HAP-1 (cell line): ENCODE results near the gene NSMCE3.
"Not testable (repeated sequence)": the region's sequence is repeated elsewhere in the genome, so short reads cannot be mapped to it uniquely, and the experiment has no call there.

Experiments
- DNase-seq, 2 experiments: peaks; one replicate each; pipeline ENCODE4 v3.0.0-alpha.2; 2016 to 2020; ENCODE audit warnings: low spot score in 2 of 2
- H3K27me3 ChIP-seq: fragments of 250-450 bp; sonication (Bioruptor Pico); 2 replicates; pipeline ENCODE4 v1.5.1; 2020; ENCODE audit warnings: low read depth, mild to moderate bottlenecking, moderate library complexity
- H3K36me3 ChIP-seq: fragments of 250-450 bp; sonication (Bioruptor Pico); replicated peaks from 2 replicates; pipeline ENCODE4 v1.5.1; 2020; ENCODE audit warnings: mild to moderate bottlenecking
- H3K4me1 ChIP-seq: fragments of 250-450 bp; sonication (Bioruptor Pico); 2 replicates; pipeline ENCODE4 v1.5.1; 2020; ENCODE audit warnings: mild to moderate bottlenecking
- H3K4me3 ChIP-seq: fragments of 250-450 bp; sonication (Bioruptor Pico); 2 replicates; pipeline ENCODE4 v1.5.1; 2020; ENCODE audit warnings: mild to moderate bottlenecking, moderate library complexity
- H3K9me3 ChIP-seq: fragments of 250-450 bp; sonication (Bioruptor Pico); 2 replicates; pipeline ENCODE4 v1.5.1; 2020; ENCODE audit warnings: mild to moderate bottlenecking, moderate library complexity
- in situ Hi-C: fragments of 300-500 bp; cut with MboI; formaldehyde crosslinking; loops from 3 replicates; pipeline ENCODE4 v1.14.3; 2020; ENCODE audit warnings: low sequenced_read_pairs, inconsistent platforms, mixed read lengths

The NSMCE3 gene

DNA sequence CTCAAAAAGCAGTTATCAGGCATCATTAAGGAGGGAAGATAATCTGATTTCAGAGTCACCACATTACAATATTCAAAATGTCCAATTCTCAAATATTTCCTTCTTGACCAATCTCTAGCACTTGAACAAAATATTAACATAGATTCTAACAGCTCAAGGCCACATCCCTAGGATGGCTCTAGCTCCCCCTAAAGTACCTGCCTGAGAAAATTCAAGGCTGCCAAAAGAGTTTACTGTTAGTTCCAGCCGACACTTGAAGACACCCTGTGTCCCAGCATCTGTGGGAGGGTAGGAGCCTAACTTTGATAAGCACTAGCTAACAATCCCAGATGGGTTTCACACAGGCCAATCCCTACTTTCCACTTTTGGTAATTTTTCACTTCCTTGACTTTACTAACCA is 10.4 kb downstream of the NSMCE3 start:
- no peaks in the 10 kb centered on the region for H3K4me1 ChIP-seq
- H3K9me3 ChIP-seq = no peaks in the 10 kb centered on the region
- 0 out of 2 replicates have a peak, but pooled peaks cover 2% of the 10 kb centered on the region for H3K27me3 ChIP-seq
- no peak for DNase-seq
- H3K36me3 ChIP-seq = no peaks in the 10 kb centered on the region
- in situ Hi-C loops = no loop called here
- H3K4me3 ChIP-seq = no peak overlapping the region

DNA sequence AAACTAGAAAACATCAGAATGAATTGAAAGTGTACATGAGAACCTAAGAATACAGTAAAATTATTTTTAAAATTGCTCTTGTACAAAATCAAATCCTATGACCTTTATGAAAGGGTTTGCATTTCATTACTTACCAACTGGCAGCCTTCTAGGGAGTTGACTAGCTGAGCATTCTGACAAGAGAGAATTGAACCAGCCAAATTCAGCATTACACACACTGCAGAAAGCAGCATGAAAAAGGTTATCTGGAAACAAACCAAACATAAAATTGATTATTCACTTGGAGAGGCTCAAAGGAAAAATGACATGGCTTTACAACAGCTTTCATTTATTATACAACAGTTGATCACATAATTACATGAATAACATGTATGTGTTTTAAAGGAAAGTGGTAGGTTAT is 17.4 kb downstream of the NSMCE3 start:
- in situ Hi-C loops = no loop called here
- H3K4me1 ChIP-seq = no peaks in the 10 kb centered on the region
- H3K9me3 ChIP-seq = no peaks in the 10 kb centered on the region
- no peak for DNase-seq
- H3K4me3 ChIP-seq = no peak overlapping the region
- no peaks in the 10 kb centered on the region for H3K36me3 ChIP-seq
- 0 out of 2 replicates have a peak, but pooled peaks cover 2% of the 10 kb centered on the region for H3K27me3 ChIP-seq

DNA sequence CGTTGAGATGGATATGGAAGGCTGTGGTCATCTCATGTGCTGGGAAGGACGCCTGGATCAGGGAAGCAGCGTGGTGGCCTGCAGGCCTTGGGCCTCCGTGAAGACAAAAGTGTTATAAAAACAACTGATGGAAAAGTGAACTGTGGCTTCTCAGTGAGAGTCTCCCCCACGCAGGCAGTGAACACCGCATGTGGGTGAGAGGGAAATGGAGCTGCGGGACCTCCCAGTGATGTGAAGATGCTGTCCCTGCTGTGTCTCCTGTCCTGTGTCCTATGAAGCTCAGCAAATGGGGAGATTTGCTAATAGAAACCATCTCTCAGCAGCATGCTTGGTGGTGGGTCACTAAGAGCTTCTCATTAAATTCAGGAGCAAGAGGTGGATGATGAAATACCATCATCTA is 25.1 kb downstream of the NSMCE3 start:
- no peaks in the 10 kb centered on the region for H3K4me1 ChIP-seq
- in situ Hi-C loops = no loop called here
- H3K27me3 ChIP-seq = peaks cover 3% of the 10 kb centered on the region; the same call in 1 of the 2 replicates
- DNase-seq = no peak
- no peaks in the 10 kb centered on the region for H3K9me3 ChIP-seq
- no peaks in the 10 kb centered on the region for H3K36me3 ChIP-seq
- H3K4me3 ChIP-seq = no peak overlapping the region

DNA sequence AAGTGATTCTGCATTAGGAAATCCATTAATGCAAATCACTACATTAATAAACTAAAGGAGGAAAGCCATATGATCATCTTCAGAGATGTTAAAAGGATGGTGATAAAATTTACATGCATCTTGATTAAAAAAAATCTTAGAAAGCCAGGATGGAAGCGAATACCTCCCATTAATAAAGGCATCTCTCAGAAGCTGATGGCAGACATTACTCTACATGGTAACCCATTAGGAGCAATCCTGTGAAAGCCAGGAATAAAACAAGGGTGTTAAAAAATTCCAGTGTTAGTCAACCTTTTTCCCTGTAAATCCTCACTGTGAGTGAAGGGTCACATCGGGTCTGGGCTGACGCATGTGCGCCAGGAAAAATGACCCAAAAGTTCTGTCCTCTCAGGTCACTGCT is 25.5 kb downstream of the NSMCE3 start:
- no peak for DNase-seq
- Histone ChIP-seq H3K36me3 (no peaks in the 10 kb centered on the region), H3K4me1 (no peaks in the 10 kb centered on the region), H3K9me3 (no peaks in the 10 kb centered on the region), H3K27me3 (peaks cover 3% of the 10 kb centered on the region; the same call in 1 of the 2 replicates), H3K4me3 (no peak overlapping the region)
- in situ Hi-C loops = no loop called here

DNA sequence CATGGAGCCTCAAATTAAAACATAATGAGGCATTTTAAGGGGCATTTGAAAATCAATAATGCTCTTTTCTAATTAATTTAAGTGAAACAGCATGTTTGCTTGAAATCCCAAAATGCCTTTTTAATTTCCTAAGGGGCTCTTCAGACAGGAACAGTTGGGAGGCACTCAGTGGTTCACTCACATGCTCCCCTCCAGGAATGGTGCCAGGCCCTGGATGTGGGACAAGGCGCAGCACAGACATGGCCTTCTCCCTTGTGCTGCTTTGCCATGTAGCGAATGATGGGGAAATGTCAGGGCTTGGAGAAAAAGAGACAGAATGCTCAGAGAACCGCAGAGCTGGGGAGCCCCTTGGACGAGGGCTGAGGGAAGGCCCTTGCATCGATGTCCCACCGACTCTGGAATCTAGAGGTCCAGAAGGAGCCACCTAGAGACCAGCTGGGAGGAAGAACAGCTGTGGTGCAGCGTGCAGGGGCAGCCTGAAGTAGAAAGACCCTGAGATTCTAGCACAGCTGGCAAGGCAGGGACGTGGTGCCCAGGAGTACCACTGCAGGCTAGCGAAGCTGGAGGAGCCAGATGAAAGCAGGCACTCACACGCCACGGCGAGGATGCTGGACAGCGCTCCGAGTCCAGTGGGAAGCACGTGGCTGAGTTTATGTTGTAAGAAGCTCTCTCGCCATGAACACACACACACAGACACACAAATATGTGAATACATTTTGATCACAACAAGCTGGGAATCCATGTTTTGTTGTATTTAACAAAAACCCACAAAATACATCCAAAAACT is 27.0 kb downstream of the NSMCE3 start:
- in situ Hi-C loops = no loop called here
- Histone ChIP-seq H3K4me1 (no peaks in the 10 kb centered on the region), H3K36me3 (no peaks in the 10 kb centered on the region), H3K27me3 (peaks cover 3% of the 10 kb centered on the region; the same call in 1 of the 2 replicates), H3K4me3 (no peak overlapping the region), H3K9me3 (no peaks in the 10 kb centered on the region; the same call in 1 of the 2 replicates)
- DNase-seq = no peak

DNA sequence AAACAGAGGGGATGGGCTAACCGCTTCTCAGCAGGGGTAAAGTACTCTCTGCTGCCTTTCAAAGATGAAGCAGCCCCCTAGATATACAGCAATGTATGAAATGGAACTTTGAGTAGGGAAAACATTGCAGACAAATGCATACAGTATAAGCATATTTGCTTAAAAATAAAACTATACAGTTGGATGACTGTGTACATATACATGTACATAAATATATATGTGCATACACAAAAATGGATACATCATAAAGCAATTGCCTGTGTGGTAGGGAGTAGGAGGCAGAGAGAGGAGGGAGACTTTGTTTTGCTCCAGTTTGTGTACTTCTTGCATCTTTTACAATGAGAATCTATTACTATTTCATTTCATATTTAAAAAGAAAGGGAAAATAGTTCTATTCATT is 28.4 kb downstream of the NSMCE3 start:
- H3K27me3 ChIP-seq = peaks cover 3% of the 10 kb centered on the region; the same call in 1 of the 2 replicates

DNA sequence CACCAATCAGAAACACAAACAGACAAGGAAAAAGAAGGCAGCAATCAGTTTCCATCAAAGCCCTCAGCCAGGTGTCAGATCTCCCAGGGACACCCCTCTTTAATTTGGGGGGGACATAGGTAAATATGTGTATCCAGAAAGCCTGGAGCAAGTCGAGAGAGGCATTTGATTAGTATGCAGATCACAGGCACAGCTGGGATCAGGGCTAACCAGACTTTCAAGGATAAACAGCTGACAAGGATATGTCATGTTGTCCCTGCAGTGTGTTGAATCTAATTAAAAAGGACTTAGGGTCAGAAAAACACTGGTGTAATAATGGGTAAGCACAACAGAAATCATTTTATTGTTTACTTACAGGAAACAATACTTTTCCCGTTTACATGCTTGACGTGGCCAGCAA is 30.2 kb downstream of the NSMCE3 start:
- H3K4me3 ChIP-seq = no peak overlapping the region
- in situ Hi-C loops = no loop called here

More for the DNA sequence above, 28.4 kb downstream of the NSMCE3 start:
- no peak for DNase-seq
- Histone ChIP-seq H3K9me3 (no peaks in the 10 kb centered on the region; the same call in 1 of the 2 replicates), H3K36me3 (no peaks in the 10 kb centered on the region), H3K4me1 (no peaks in the 10 kb centered on the region), H3K4me3 (no peak overlapping the region)
- in situ Hi-C loops = no loop called here

DNA sequence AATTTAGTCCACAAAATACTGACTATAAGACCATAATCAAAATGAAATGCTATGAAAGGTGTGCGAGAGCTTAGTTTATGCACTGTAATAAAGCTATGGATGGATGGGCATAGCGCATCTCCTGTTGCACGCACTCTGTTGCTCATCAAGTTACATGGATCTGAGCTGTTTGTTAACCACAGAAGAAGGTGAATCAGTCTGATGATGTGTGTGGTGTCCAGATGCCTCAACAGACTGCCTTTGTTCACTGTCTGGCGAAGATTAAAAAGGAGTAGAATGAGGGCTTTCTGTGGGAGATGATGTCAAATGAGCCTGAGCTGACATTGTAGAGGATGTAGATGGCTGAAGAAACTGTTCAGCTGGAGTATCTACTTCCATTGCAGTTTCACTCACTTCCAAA is 36.1 kb downstream of the NSMCE3 start:
- H3K36me3 ChIP-seq = no peaks in the 10 kb centered on the region
- H3K9me3 ChIP-seq = no peaks in the 10 kb centered on the region; the same call in 1 of the 2 replicates
- no peak for DNase-seq
- no peaks in the 10 kb centered on the region for H3K4me1 ChIP-seq
- H3K27me3 ChIP-seq = peaks cover 14% of the 10 kb centered on the region
- in situ Hi-C loops = no loop called here
- H3K4me3 ChIP-seq = no peak overlapping the region

More for the DNA sequence above, 30.2 kb downstream of the NSMCE3 start:
- no peaks in the 10 kb centered on the region; the same call in 1 of the 2 replicates for H3K9me3 ChIP-seq
- peaks cover 3% of the 10 kb centered on the region; the same call in 1 of the 2 replicates for H3K27me3 ChIP-seq
- no peak for DNase-seq
- no peaks in the 10 kb centered on the region for H3K36me3 ChIP-seq
- H3K4me1 ChIP-seq = no peaks in the 10 kb centered on the region

DNA sequence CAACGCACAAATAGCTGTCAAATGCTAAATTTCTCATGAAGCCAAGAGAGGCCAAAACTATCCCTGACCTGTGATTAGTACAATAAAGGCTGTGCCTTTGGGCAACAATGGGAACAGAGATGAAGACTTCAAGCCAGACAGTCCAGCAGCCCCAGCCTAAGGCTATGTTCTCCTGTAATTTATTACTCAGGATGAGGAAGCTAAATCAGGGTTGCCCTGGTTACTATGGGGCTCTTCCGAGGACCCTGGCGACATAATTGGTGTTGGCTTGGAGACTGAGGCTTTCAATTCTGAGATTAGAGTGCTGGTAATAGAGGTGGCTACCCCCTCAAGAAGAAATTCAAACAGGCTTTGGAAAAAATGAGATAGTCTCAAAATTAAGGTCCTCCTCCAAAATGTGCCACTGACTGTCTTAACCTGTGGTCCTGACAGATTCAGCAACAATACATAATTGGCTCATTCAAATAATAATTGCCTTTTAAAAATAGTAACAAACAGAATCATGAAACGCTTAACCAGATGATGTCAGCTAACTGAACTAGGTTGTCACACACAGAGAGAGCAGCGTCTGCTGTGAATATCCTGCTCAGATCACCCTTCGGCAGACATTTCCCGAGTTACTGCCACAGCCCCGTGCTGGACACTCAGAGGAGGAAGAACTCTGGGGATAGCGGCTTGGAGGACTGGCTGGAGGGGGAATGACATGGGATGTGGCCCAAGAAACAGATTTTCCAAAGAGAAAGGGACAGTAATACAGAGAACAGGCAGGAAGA is 43.0 kb downstream of the NSMCE3 start:
- H3K27me3 ChIP-seq = peaks cover 17% of the 10 kb centered on the region
- no peaks in the 10 kb centered on the region for H3K36me3 ChIP-seq
- DNase-seq = no peak
- H3K4me1 ChIP-seq = no peaks in the 10 kb centered on the region
- H3K9me3 ChIP-seq = no peaks in the 10 kb centered on the region; the same call in 1 of the 2 replicates
- in situ Hi-C loops = no loop called here
- H3K4me3 ChIP-seq = no peak overlapping the region

DNA sequence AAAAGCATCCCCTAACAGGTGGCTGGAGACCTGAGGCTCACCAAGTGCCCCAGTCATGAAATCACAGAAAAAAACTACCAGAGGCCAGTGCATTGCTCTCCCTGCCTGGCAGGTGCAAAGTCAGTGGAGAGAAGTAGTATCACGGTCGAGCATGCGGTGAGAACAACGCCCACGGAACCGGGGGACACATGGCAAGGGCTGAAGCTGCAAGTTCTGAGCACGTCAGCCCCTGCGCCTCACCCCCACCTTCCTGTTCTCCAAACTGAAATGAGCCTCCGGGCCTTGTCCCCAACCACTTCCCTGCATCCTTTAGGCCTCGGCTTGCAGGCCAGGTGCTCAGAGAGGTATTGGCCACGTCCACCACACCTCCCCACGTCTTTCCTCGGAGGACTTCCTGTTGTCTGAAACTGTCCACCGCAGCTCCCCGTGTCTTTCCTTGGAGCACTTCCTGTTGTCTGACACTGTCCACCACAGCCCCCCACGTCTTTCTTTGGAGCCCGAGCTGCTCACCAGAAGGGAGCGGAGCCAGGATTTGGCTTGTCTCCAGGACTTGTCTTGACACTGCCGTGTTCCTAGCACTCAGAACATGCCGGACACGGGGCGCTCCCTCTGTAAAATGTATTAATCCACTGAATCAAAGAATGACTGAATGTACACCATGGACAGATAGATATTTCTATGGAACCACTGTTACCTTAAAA is 43.9 kb downstream of the NSMCE3 start:
- no peaks in the 10 kb centered on the region; the same call in 1 of the 2 replicates for H3K9me3 ChIP-seq
- DNase-seq = no peak
- no peaks in the 10 kb centered on the region for H3K36me3 ChIP-seq
- peaks cover 12% of the 10 kb centered on the region for H3K27me3 ChIP-seq
- H3K4me3 ChIP-seq = no peak overlapping the region
- H3K4me1 ChIP-seq = no peaks in the 10 kb centered on the region
- in situ Hi-C loops = no loop called here

DNA sequence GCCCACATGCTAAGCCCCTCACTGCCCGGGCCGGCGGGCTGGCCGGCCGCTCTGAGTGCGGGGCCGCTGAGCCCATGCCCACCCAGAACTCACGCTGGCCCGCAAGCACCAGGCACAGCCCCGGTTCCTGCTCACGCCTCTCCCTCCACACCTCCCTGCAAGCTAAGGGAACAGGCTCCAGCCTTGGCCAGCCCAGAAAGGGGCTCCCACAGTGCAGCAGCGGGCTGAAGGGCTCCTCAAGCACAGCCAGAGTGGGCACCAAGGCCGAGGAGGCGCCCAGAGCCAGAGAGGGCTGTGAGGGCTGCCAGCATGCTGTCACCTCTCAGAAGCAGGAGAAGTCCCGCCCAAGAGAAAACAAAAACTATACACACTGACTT is 44.6 kb downstream of the NSMCE3 start:
- H3K27me3 ChIP-seq, in situ Hi-C loops, H3K9me3 ChIP-seq, H3K4me3 ChIP-seq, H3K36me3 ChIP-seq, DNase-seq, H3K4me1 ChIP-seq: not testable (repeated sequence)

DNA sequence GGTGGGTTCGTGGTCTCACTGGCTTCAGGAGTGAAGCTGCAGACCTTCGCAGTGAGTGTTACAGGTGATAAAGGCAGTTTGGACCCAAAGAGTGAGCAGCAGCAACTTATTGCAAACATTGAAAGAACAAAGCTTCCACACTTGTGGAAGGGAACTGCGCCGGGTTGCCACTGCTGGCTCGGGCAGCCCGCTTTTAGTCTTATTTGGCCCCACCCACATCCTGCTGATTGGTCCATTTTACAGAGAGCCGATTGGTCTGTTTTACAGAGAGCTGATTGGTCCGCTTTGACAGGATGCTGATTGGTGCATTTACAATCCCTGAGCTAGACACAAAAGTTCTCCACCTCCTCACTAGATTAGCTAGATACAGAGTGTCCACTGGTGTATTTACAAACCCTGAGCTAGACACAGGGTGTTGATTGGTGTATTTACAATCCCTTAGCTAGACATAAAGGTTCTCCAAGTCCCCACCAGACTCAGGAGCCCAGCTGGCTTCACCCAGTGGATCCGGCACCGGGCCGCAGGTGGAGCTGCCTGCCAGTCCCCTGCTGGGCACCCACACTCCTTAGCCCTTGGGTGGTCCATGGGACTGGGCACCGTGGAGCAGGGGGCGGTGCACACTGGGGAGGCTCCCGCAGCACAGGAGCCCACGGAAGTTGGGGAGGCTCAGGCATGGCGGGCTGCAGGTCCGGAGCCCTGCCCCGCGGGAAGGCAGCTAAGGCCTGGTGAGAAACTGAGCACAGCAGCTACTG is 45.2 kb downstream of the NSMCE3 start:
- H3K36me3 ChIP-seq, DNase-seq, H3K9me3 ChIP-seq, H3K4me3 ChIP-seq, H3K4me1 ChIP-seq, in situ Hi-C loops, H3K27me3 ChIP-seq: not testable (repeated sequence)

DNA sequence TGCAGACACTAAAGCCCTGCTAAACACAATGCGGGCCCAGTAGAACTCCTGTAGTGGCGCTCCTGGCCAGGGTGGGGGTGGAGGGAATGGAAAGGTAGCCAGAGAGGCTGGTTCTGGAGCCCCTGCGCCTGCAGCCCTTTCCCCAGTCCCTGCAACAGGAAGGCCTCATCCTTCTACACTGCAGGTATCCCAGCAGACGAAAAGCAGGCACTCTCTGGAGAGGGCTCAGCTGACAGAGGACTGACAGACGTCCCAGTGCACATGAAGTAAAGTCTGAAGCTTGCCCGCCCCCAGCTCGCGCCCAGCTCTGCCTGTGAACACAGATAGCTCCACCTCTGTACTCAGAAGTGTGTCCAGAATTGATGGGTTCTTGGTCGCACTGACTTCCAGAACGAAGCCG is 46.0 kb downstream of the NSMCE3 start:
- in situ Hi-C loops = no loop called here
- no peaks in the 10 kb centered on the region for H3K4me1 ChIP-seq
- peaks cover 3% of the 10 kb centered on the region for H3K27me3 ChIP-seq
- H3K4me3 ChIP-seq = no peak overlapping the region
- no peaks in the 10 kb centered on the region; the same call in 1 of the 2 replicates for H3K9me3 ChIP-seq
- H3K36me3 ChIP-seq = no peaks in the 10 kb centered on the region
- no peak for DNase-seq
